Lower leg skin (tissue), 3 donors: Measurements from ENCODE around the gene PALS2.

ENCODE experiments used
- POLR2A ChIP-seq, 2 donors: fragments of 450-650 bp; IDR thresholded peaks; one replicate each; pipeline ENCODE4 v1.6.1; 2016 to 2017; ENCODE audit warnings: antibody characterized with exemption in 2 of 2, mild to moderate bottlenecking in 1 of 2, moderate library complexity in 1 of 2
- TF ChIP-seq, protein P1 (sequence below), 3 donors: fragments of 450-650 bp; IDR thresholded peaks; one replicate each; pipeline ENCODE4 v1.5.1; 2016; ENCODE audit warnings: antibody characterized with exemption in 3 of 3, mild to moderate bottlenecking in 3 of 3, moderate library complexity in 2 of 3

- TF ChIP-seq, protein P1, sequence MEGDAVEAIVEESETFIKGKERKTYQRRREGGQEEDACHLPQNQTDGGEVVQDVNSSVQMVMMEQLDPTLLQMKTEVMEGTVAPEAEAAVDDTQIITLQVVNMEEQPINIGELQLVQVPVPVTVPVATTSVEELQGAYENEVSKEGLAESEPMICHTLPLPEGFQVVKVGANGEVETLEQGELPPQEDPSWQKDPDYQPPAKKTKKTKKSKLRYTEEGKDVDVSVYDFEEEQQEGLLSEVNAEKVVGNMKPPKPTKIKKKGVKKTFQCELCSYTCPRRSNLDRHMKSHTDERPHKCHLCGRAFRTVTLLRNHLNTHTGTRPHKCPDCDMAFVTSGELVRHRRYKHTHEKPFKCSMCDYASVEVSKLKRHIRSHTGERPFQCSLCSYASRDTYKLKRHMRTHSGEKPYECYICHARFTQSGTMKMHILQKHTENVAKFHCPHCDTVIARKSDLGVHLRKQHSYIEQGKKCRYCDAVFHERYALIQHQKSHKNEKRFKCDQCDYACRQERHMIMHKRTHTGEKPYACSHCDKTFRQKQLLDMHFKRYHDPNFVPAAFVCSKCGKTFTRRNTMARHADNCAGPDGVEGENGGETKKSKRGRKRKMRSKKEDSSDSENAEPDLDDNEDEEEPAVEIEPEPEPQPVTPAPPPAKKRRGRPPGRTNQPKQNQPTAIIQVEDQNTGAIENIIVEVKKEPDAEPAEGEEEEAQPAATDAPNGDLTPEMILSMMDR (IDR thresholded peaks at IDR 0.05), result no peak
- TF ChIP-seq POLR2A (IDR thresholded peaks at IDR 0.05), result no peak
These were observed 35.3 kb downstream of the PALS2 start for GRCh38 chr7:24608504-24608903.
